AG09309 (cell line): ENCODE measurements around the gene ZSCAN12.
"Not testable (repeated sequence)": the region's sequence is repeated elsewhere in the genome, so short reads cannot be mapped to it uniquely, and the experiment has no call there.

ENCODE experiments used
- DNase-seq: peaks from one replicate; pipeline ENCODE4 v3.0.0-alpha.2; 2010; ENCODE audit warnings: low read depth
- H3K4me3 ChIP-seq: 2 replicates; pipeline ENCODE4 v1.5.1; 2011; ENCODE audit warnings: mild to moderate bottlenecking, low read depth, low read length, moderate library complexity; ENCODE audit not compliant: control insufficient read depth
- TF ChIP-seq, protein P1 (sequence below): IDR thresholded peaks from 2 replicates; pipeline ENCODE4 v1.5.1; 2011; ENCODE audit warnings: mild to moderate bottlenecking, low read depth, low read length, inconsistent platforms; ENCODE audit not compliant: insufficient read depth, control insufficient read depth; ENCODE audit errors: missing control alignments

Gene ZSCAN12

GRCh38 chr6:28410767-28411166 lies 11.2 kb upstream of the ZSCAN12 start:
- TF ChIP-seq, protein P1, sequence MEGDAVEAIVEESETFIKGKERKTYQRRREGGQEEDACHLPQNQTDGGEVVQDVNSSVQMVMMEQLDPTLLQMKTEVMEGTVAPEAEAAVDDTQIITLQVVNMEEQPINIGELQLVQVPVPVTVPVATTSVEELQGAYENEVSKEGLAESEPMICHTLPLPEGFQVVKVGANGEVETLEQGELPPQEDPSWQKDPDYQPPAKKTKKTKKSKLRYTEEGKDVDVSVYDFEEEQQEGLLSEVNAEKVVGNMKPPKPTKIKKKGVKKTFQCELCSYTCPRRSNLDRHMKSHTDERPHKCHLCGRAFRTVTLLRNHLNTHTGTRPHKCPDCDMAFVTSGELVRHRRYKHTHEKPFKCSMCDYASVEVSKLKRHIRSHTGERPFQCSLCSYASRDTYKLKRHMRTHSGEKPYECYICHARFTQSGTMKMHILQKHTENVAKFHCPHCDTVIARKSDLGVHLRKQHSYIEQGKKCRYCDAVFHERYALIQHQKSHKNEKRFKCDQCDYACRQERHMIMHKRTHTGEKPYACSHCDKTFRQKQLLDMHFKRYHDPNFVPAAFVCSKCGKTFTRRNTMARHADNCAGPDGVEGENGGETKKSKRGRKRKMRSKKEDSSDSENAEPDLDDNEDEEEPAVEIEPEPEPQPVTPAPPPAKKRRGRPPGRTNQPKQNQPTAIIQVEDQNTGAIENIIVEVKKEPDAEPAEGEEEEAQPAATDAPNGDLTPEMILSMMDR: no peak
- H3K4me3 ChIP-seq: no peak overlapping the region
- DNase-seq: no peak

DNA sequence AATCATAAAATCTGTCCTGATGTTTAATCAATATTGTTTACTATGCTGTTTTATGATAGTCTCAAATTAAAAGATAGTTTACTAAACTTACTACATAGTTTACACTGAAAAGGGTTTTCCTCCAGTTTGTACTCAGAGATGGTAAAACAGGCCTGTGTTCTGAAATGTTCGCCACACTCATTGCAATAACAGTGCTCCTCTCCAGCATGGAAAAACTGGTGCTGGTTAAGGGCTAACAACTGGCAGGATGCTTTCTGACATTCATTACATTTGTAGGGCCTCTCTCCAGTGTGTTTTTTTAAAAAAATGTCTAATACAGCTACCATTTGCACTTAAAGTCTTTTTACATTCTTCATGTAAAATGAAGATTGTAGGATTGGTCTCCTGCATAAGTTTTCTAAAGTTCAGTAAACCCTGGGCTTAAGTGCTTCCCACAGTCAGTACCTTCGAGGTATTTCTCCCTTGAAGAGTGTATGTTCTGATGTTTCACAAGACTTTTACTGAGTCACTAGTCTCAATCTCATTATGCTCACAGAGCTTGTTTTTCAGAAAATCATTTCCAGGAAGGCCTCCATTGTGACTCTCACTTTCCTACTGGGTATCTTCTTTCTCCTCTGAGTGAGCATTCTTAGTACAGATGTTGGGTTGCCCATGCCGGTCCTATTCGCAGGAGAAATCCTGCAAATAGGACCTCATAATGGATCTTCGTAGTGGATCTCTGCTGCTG lies 8.7 kb upstream of the ZSCAN12 start:
- TF ChIP-seq, protein P1: no peak
- no peak overlapping the region for H3K4me3 ChIP-seq
- no peak for DNase-seq

DNA sequence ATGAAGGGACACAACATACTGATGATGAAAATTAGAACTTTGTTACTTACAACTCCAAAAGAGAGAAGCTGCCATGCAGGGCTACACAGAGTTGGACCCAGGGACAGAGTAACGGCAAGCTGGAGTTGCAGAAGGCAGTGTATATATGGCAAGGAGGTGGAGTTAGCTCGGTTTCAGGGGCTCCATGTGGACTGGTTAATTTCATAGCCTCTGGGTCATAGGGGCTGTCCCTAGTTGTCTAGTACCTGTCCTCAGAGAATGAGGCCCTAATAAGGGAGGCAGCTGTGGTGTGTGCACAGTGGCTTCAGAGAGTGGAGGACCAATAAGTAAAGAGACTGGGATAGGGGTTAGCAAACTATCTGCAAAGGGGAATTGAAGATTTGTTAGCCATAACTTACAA lies 7.9 kb upstream of the ZSCAN12 start:
- TF ChIP-seq, protein P1: no peak
- no peak for DNase-seq
- H3K4me3 ChIP-seq: no peak overlapping the region

- not testable (repeated sequence) for H3K4me3 ChIP-seq, DNase-seq
Observed at GRCh38 chr6:28403923-28404322, 4.4 kb upstream of the ZSCAN12 start.

- H3K4me3 ChIP-seq: no peak overlapping the region
- no peak for DNase-seq
- TF ChIP-seq, protein P1: no peak
Observed at GRCh38 chr6:28402197-28402596, 2.6 kb upstream of the ZSCAN12 start.

GRCh38 chr6:28401172-28401571 lies 1.6 kb upstream of the ZSCAN12 start:
- no peak for DNase-seq
- H3K4me3 ChIP-seq: no peak overlapping the region
- TF ChIP-seq, protein P1: no peak

DNA sequence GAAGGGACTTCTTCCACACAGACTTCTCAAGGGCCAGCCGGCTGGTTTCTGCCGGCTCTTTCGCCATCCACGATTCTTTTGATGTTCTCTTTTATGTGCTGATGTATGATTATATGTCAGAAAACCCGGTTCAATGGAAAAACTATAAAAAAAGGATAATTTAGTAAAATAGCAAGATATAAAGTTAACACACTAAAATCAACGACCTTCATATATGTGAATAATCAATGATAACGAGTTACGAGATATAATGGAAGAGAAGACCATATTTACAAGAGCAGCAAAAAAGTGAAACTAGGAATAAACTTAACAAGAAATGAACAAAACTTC lies 540 bp upstream of the ZSCAN12 start:
- no peak for DNase-seq
- H3K4me3 ChIP-seq: peak overlapping the region; percentile 69
- TF ChIP-seq, protein P1: no peak
